K562 (cell line): ENCODE results near the gene GASK1A.

Source experiments
- CBX3 ChIP-seq, 2 experiments: IDR thresholded peaks; 1 replicate in 1 of 2; 2 replicates in 1 of 2; pipeline ENCODE4 v1.6.1; 2012; ENCODE audit warnings: inconsistent platforms in 2 of 2, low read length in 2 of 2, borderline replicate concordance in 1 of 2, control low read depth in 1 of 2
- CREBBP ChIP-seq: IDR thresholded peaks from one replicate; pipeline ENCODE4 v1.6.1; 2012; ENCODE audit warnings: low read depth, mild to moderate bottlenecking, control low read depth, inconsistent platforms, low read length
- E2F4 ChIP-seq: sonication (generic); formaldehyde crosslinking; IDR thresholded peaks from 2 replicates; pipeline ENCODE4 v1.8.0; 2022; ENCODE audit warnings: mild to moderate bottlenecking, low read depth, missing genetic modification reagents
- EP300 ChIP-seq: IDR thresholded peaks from 2 replicates; pipeline ENCODE4 v1.6.1; 2012; ENCODE audit warnings: low read length, improper control_type of control experiment
- ETS1 ChIP-seq: conservative IDR thresholded peaks from 2 replicates; pipeline ENCODE4 v1.6.1; 2011; ENCODE audit warnings: low read depth, mild to moderate bottlenecking, low read length; ENCODE audit not compliant: control insufficient read depth
- MXI1 ChIP-seq: IDR thresholded peaks from 2 replicates; pipeline ENCODE4 v1.6.1; 2011; ENCODE audit warnings: low read depth, mild to moderate bottlenecking, improper control_type of control experiment, low read length
- PML ChIP-seq: IDR thresholded peaks from 2 replicates; pipeline ENCODE4 v1.6.1; 2012; ENCODE audit warnings: low read length, inconsistent platforms
- PREB ChIP-seq: sonication (generic); formaldehyde crosslinking; IDR thresholded peaks from 2 replicates; pipeline ENCODE4 v1.8.1; 2023; ENCODE audit warnings: mild to moderate bottlenecking, missing genetic modification reagents
- SIN3A ChIP-seq, 2 experiments: fragments of 150-350 bp in 1 of 2; IDR thresholded peaks; 2 replicates each; pipeline ENCODE4 v1.6.1; 2011 to 2016; ENCODE audit warnings: borderline replicate concordance in 2 of 2, low read depth in 2 of 2, low read length in 2 of 2, mild to moderate bottlenecking in 2 of 2, moderate library complexity in 2 of 2; ENCODE audit not compliant: control insufficient read depth in 1 of 2
- SMAD1 ChIP-seq: fragments of 150-350 bp; IDR thresholded peaks from 2 replicates; pipeline ENCODE4 v1.6.1; 2014; ENCODE audit warnings: low read length, low read depth; ENCODE audit not compliant: partially characterized antibody
- SP1 ChIP-seq: sonication (generic); formaldehyde crosslinking; IDR thresholded peaks from 2 replicates; pipeline ENCODE4 v1.8.1; 2022; ENCODE audit warnings: mild to moderate bottlenecking, missing genetic modification reagents
- TAF7 ChIP-seq: fragments of 450-650 bp; IDR thresholded peaks from 2 replicates; pipeline ENCODE4 v1.6.1; 2016; ENCODE audit warnings: missing genetic modification characterization, missing compliant biosample characterization
- ZNF3 ChIP-seq: fragments of 250-450 bp; sonication (Bioruptor Pico); IDR thresholded peaks from 2 replicates; pipeline ENCODE4 v1.5.0; 2021; ENCODE audit warnings: mild to moderate bottlenecking, moderate library complexity

GRCh38 chr3:43011638-43012037, 32.5 kb downstream of the GASK1A start:
- no peak for TF ChIP-seq SP1
- no peak for TF ChIP-seq MXI1
- TF ChIP-seq CBX3 (IDR thresholded peaks at IDR 0.05; ENCODE audit: borderline replicate concordance in 1 of 2, low read length in 2 of 2): no peak
- TF ChIP-seq PML: no peak
- TF ChIP-seq E2F4: no peak
- no peak for TF ChIP-seq TAF7 (tag)
- no peak for TF ChIP-seq PREB (CRISPR knock-in tag)
- TF ChIP-seq SIN3A (IDR thresholded peaks at IDR 0.05; ENCODE audit: borderline replicate concordance in 2 of 2, control insufficient read depth in 1 of 2, low read depth in 2 of 2, low read length in 2 of 2): no peak
- TF ChIP-seq EP300: no peak
- TF ChIP-seq ETS1: no peak
- no peak for TF ChIP-seq SMAD1
- TF ChIP-seq CREBBP: no peak
- TF ChIP-seq ZNF3: no peak
